H1 (cell line): ENCODE data around the gene SLC8A3. TPM values are rescaled to one million over a fixed set of nuclear protein-coding genes. Genes with fewer than 3 reads are reported as not detected.

ENCODE experiments used
- CTCF ChIA-PET: fragments of 300-600 bp; sonication (Branson Sonifier 250); formaldehyde crosslinking; loops from one replicate; lab custom pipeline; 2021; ENCODE audit not compliant: partially characterized antibody; lab: Charles Lee
- POLR2A ChIA-PET: fragments of 300-600 bp; sonication (Branson Sonifier 250); formaldehyde crosslinking; loops from one replicate; lab custom pipeline; 2021; ENCODE audit warnings: inconsistent platforms; ENCODE audit not compliant: partially characterized antibody; lab: Charles Lee
- DNase-seq, 2 experiments: peaks; one replicate each; pipeline versions ENCODE4 v3.0.0 to v3.0.0-alpha.2; 2010 to 2022; ENCODE audit warnings: low spot score in 2 of 2, low read depth in 1 of 2, mixed read lengths in 1 of 2
- FAIRE-seq: peaks from 2 replicates; lab custom pipeline; 2011; peaks lifted over from hg19 to GRCh38; lab: Jason Lieb, UNC
- H2AFZ ChIP-seq: 2 replicates; pipeline ENCODE4 v1.8.1; 2012; ENCODE audit warnings: low read length, inconsistent platforms
- H2AK5ac ChIP-seq: 2 replicates; pipeline ENCODE4 v1.6.1; 2013; ENCODE audit warnings: low read depth, low read length
- H2BK120ac ChIP-seq: replicated peaks from 2 replicates; pipeline ENCODE3; 2013; ENCODE audit warnings: low read depth, low read length, inconsistent platforms
- H2BK12ac ChIP-seq: 2 replicates; pipeline ENCODE4 v1.6.1; 2013; ENCODE audit warnings: low read depth, low read length
- H2BK15ac ChIP-seq: 2 replicates; pipeline ENCODE4 v1.6.1; 2013; ENCODE audit warnings: low read length
- H2BK20ac ChIP-seq: 2 replicates; pipeline ENCODE4 v1.6.1; 2013; ENCODE audit warnings: low read length
- H2BK5ac ChIP-seq: 2 replicates; pipeline ENCODE4 v1.6.1; 2013; ENCODE audit warnings: low read depth, low read length
- H3K14ac ChIP-seq: 2 replicates; pipeline ENCODE4 v1.6.1; 2013; ENCODE audit warnings: inconsistent platforms; ENCODE audit not compliant: insufficient read length
- H3K18ac ChIP-seq: 2 replicates; pipeline ENCODE4 v1.6.1; 2013; ENCODE audit warnings: low read length; ENCODE audit errors: extremely low read depth
- H3K23ac ChIP-seq: 2 replicates; pipeline ENCODE4 v1.6.1; 2013; ENCODE audit warnings: inconsistent platforms; ENCODE audit not compliant: insufficient read length
- H3K23me2 ChIP-seq: 2 replicates; pipeline ENCODE4 v1.6.1; 2013; ENCODE audit warnings: low read depth, low read length
- H3K27ac ChIP-seq: 2 replicates; pipeline ENCODE4 v1.6.1; 2011; ENCODE audit warnings: low read depth, low read length, inconsistent platforms
- H3K27me3 ChIP-seq, 4 experiments: replicated peaks in 1 of 4; 1 replicate in 1 of 4; 2 replicates in 3 of 4; pipeline versions ENCODE4 v1.6.1 to v1.8.1; 2011 to 2013; ENCODE audit warnings: low read length in 3 of 4, mild to moderate bottlenecking in 3 of 4, inconsistent platforms in 2 of 4, mixed read lengths in 2 of 4, moderate library complexity in 1 of 4; ENCODE audit not compliant: control insufficient read depth in 3 of 4, insufficient read depth in 3 of 4; ENCODE audit errors: extremely low read depth in 1 of 4
- H3K36me3 ChIP-seq, 4 experiments: 2 replicates each; pipeline versions ENCODE4 v1.6.1 to v1.8.1; 2011 to 2013; ENCODE audit warnings: mild to moderate bottlenecking in 4 of 4, low read length in 3 of 4, moderate library complexity in 2 of 4, control low read depth in 1 of 4, inconsistent platforms in 1 of 4; ENCODE audit not compliant: insufficient read depth in 4 of 4, control insufficient read depth in 2 of 4
- H3K4ac ChIP-seq: replicated peaks from 2 replicates; pipeline ENCODE3; 2013; ENCODE audit warnings: low read length, low read depth, mixed read lengths, inconsistent platforms; ENCODE audit not compliant: insufficient read length
- H3K4me1 ChIP-seq, 4 experiments: replicated peaks in 1 of 4; 1 replicate in 1 of 4; 2 replicates in 3 of 4; pipeline versions ENCODE4 v1.6.1 to v1.8.1; 2011 to 2013; ENCODE audit warnings: low read length in 3 of 4, inconsistent platforms in 2 of 4, mixed read lengths in 1 of 4; ENCODE audit not compliant: insufficient read depth in 4 of 4, control insufficient read depth in 3 of 4
- H3K4me2 ChIP-seq, 2 experiments: 2 replicates each; pipeline versions ENCODE4 v1.6.1 to v1.8.1; 2011 to 2013; ENCODE audit warnings: low read depth in 2 of 2, low read length in 2 of 2, control low read depth in 1 of 2, inconsistent platforms in 1 of 2, mild to moderate bottlenecking in 1 of 2; ENCODE audit not compliant: insufficient read depth in 1 of 2
- H3K4me3 ChIP-seq, 4 experiments: fragments of 200-600, 300-600 bp in 1 of 4; sonication (generic), shearing (Covaris generic), sonication (Bioruptor Twin) in 1 of 4; 2 replicates each; pipeline versions ENCODE4 v1.5.1 to v1.8.1; 2011 to 2016; ENCODE audit warnings: low read length in 4 of 4, low read depth in 3 of 4, control low read depth in 2 of 4, inconsistent platforms in 2 of 4, mild to moderate bottlenecking in 2 of 4, mixed read lengths in 1 of 4, moderate library complexity in 1 of 4; ENCODE audit not compliant: insufficient read depth in 2 of 4; ENCODE audit errors: extremely low read depth in 1 of 4
- H3K56ac ChIP-seq: replicated peaks from 2 replicates; pipeline ENCODE3; 2013; ENCODE audit warnings: low read depth, mild to moderate bottlenecking, mixed read lengths, low read length, inconsistent platforms; ENCODE audit not compliant: insufficient read length
- H3K79me1 ChIP-seq: 2 replicates; pipeline ENCODE4 v1.6.1; 2013; ENCODE audit warnings: low read depth, low read length, control low read depth
- H3K79me2 ChIP-seq, 2 experiments: 2 replicates each; pipeline versions ENCODE4 v1.6.1 to v1.8.1; 2012 to 2013; ENCODE audit warnings: low read length in 2 of 2, mild to moderate bottlenecking in 2 of 2, inconsistent platforms in 1 of 2; ENCODE audit not compliant: insufficient read depth in 2 of 2, control insufficient read depth in 1 of 2
- H3K9ac ChIP-seq, 4 experiments: replicated peaks in 1 of 4; 1 replicate in 1 of 4; 2 replicates in 3 of 4; pipeline versions ENCODE4 v1.6.1 to v1.8.1; 2011 to 2013; ENCODE audit warnings: low read depth in 3 of 4, low read length in 3 of 4, control low read depth in 2 of 4, mild to moderate bottlenecking in 2 of 4, moderate library complexity in 2 of 4, inconsistent platforms in 1 of 4; ENCODE audit errors: extremely low read depth in 1 of 4
- H3K9me3 ChIP-seq, 2 experiments: 2 replicates each; pipeline versions ENCODE4 v1.6.1 to v1.8.1; 2012 to 2013; ENCODE audit warnings: mild to moderate bottlenecking in 2 of 2, moderate library complexity in 2 of 2, control low read depth in 1 of 2, inconsistent platforms in 1 of 2, low read depth in 1 of 2, low read length in 1 of 2, mixed read lengths in 1 of 2; ENCODE audit not compliant: insufficient read depth in 2 of 2
- H4K20me1 ChIP-seq, 2 experiments: replicated peaks in 1 of 2; 2 replicates each; pipeline versions ENCODE3 to v1.8.1; 2011 to 2013; ENCODE audit warnings: inconsistent platforms in 2 of 2, low read length in 2 of 2, mild to moderate bottlenecking in 1 of 2; ENCODE audit not compliant: insufficient read depth in 2 of 2, control insufficient read depth in 1 of 2
- H4K5ac ChIP-seq: 2 replicates; pipeline ENCODE4 v1.6.1; 2013; ENCODE audit warnings: low read length, low read depth, mixed read lengths, inconsistent platforms; ENCODE audit not compliant: insufficient read length
- H4K8ac ChIP-seq: 2 replicates; pipeline ENCODE4 v1.8.0; 2013; ENCODE audit warnings: mild to moderate bottlenecking, moderate library complexity, low read length, inconsistent platforms; ENCODE audit not compliant: insufficient read depth; ENCODE audit errors: extremely low read depth
- H4K91ac ChIP-seq: replicated peaks from 2 replicates; pipeline ENCODE3; 2013; ENCODE audit warnings: low read length, mixed read lengths, inconsistent platforms; ENCODE audit not compliant: insufficient read length
- ATF2 ChIP-seq: IDR thresholded peaks from 2 replicates; pipeline ENCODE4 v1.6.1; 2012; ENCODE audit warnings: low read length, inconsistent platforms
- CEBPB ChIP-seq: IDR thresholded peaks from 2 replicates; pipeline ENCODE4 v1.6.1; 2012; ENCODE audit warnings: low read depth, low read length
- CREB1 ChIP-seq: IDR thresholded peaks from 2 replicates; pipeline ENCODE4 v1.6.1; 2012; ENCODE audit warnings: inconsistent platforms
- EGR1 ChIP-seq: IDR thresholded peaks from 2 replicates; pipeline ENCODE4 v1.6.1; 2011; ENCODE audit warnings: low read depth, low read length, borderline replicate concordance
- KDM1A ChIP-seq: fragments of 200-600, 300-600 bp; sonication (generic); IDR thresholded peaks from 2 replicates; pipeline ENCODE4 v1.7.1; 2016; ENCODE audit warnings: mild to moderate bottlenecking, low read length, borderline replicate concordance
- KDM5A ChIP-seq: fragments of 200-600 bp; IDR thresholded peaks from 2 replicates; pipeline ENCODE4 v1.7.1; 2012; ENCODE audit warnings: mild to moderate bottlenecking, low read length, inconsistent platforms, mixed read lengths
- TAF7 ChIP-seq: optimal IDR thresholded peaks from 2 replicates; pipeline ENCODE3; 2011; ENCODE audit warnings: low read depth, mild to moderate bottlenecking, inconsistent platforms, low read length, moderate library complexity, borderline replicate concordance
- TEAD4 ChIP-seq: IDR thresholded peaks from 2 replicates; pipeline ENCODE4 v1.6.1; 2012; ENCODE audit warnings: low read depth, low read length, inconsistent platforms, mixed read lengths
- USF2 ChIP-seq: IDR thresholded peaks from 2 replicates; pipeline ENCODE4 v1.6.1; 2011; ENCODE audit warnings: low read length, improper control_type of control experiment
- YY1 ChIP-seq: IDR thresholded peaks from 2 replicates; pipeline ENCODE4 v1.6.1; 2011; ENCODE audit warnings: low read depth, mild to moderate bottlenecking, low read length
- WGBS, 2 experiments: shearing (Covaris generic) in 1 of 2; methylation state at CpG; one replicate each; pipeline versions ENCODE4 v1.1.6 to v1.1.7; 2013 to 2015; ENCODE audit warnings: low lambda C conversion rate in 2 of 2, mixed read lengths in 2 of 2, inconsistent platforms in 1 of 2, low coverage in 1 of 2, missing lambda C conversion rate in 1 of 2; ENCODE audit not compliant: insufficient replicate concordance in 2 of 2, insufficient coverage in 1 of 2, insufficient read length in 1 of 2; ENCODE audit errors: extremely low coverage in 1 of 2, missing lambda C conversion rate in 1 of 2; 5-methylcytosine and 5-hydroxymethylcytosine counted together
- polyA plus RNA-seq, 7 experiments: library from polyadenylated mRNA; depleted of rRNA in 3 of 7; stranded (reverse) in 5 of 7; unstranded in 2 of 7; fragments of >200 nt in 5 of 7; fragments of 200-250 nt in 2 of 7; gene quantifications; 1 replicate in 5 of 7; 2 replicates in 1 of 7; 4 replicates in 1 of 7; pipeline versions ENCODE4 v1.2.1 to v1.2.3, GENCODE V29; 2011 to 2013; ENCODE audit warnings: missing spikeins in 2 of 7, mixed read lengths in 2 of 7
- total RNA-seq: library from RNA; stranded (reverse); fragmentation: NEBNext Ultra II Directional; extraction: Animal tissue kit (Norgen Biotek cat#: 25700); gene quantifications from 2 replicates; pipeline ENCODE4 v1.2.1, GENCODE V29; 2021
- TF ChIP-seq, protein P1 (sequence below): IDR thresholded peaks from 2 replicates; pipeline ENCODE4 v1.6.1; 2012; ENCODE audit warnings: inconsistent platforms

SLC8A3 gene
- total and polyA plus RNA-seq, 2 of the 8 experiments (the other 6 are each of a cell fraction or from before 2014, with no cell fraction given): 0.38 to 1.1 TPM

- Histone ChIP-seq H3K9ac (no peak overlapping the region), H3K36me3 (no peaks in the 10 kb centered on the region; a peak in 1 of 8 replicates), H2BK12ac (no peak overlapping the region)
- TF ChIP-seq KDM1A: no peak
- TF ChIP-seq, protein P1, sequence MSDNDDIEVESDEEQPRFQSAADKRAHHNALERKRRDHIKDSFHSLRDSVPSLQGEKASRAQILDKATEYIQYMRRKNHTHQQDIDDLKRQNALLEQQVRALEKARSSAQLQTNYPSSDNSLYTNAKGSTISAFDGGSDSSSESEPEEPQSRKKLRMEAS: no peak
- TF ChIP-seq EGR1: no peak
- no peak for TF ChIP-seq CREB1
- no peak for TF ChIP-seq USF2
- TF ChIP-seq KDM5A: no peak
- no peak for TF ChIP-seq ATF2
- no peak for TF ChIP-seq TAF7
- TF ChIP-seq CEBPB: no peak
- no peak for TF ChIP-seq YY1
- no peak for TF ChIP-seq TEAD4
These were observed 170.0 kb downstream of the SLC8A3 start for GRCh38 chr14:70018713-70019211.

More at GRCh38 chr14:70018713-70019211, 170.0 kb downstream of the SLC8A3 start:
- Histone ChIP-seq H2AFZ (no peak overlapping the region), H2AK5ac (no peak overlapping the region), H4K8ac (no peak overlapping the region), H3K56ac (no peak overlapping the region), H4K20me1 (no peaks in the 10 kb centered on the region), H3K18ac (no peak overlapping the region), H3K4me3 (no peak overlapping the region), H2BK20ac (no peak overlapping the region), H3K79me2 (no peaks in the 10 kb centered on the region), H3K23ac (no peak overlapping the region), H3K4ac (no peak overlapping the region), H3K27me3 (no peaks in the 10 kb centered on the region), H3K14ac (no peak overlapping the region), H3K9me3 (no peaks in the 10 kb centered on the region), H3K27ac (no peak overlapping the region), H2BK15ac (no peak overlapping the region), H4K91ac (no peak overlapping the region), H3K79me1 (no peaks in the 10 kb centered on the region), H4K5ac (no peak overlapping the region), H3K4me1 (no peaks in the 10 kb centered on the region; a peak in 1 of 7 replicates), H2BK5ac (no peak overlapping the region), H3K23me2 (peaks cover 2% of the 10 kb centered on the region; the same call in 1 of the 2 replicates), H2BK120ac (no peak overlapping the region), H3K4me2 (no peak overlapping the region)
- DNase-seq: no peak
- CTCF ChIA-PET: interaction anchor here (1.0 to 5.3 kb wide), 7 partner anchors 10 to 201 kb away, joined by 3 to 45 read pairs (median 4); partner anchors contain the start of gene SMOC1
- FAIRE-seq: no peak
- POLR2A ChIA-PET: no interaction called here
- WGBS, 2 experiments: 82% methylated on average over 9 of the region's 9 CpGs; no CpG with 5 or more reads in 1 of the 2 experiments
